ENCODE results near the gene CUL7.

DNA sequence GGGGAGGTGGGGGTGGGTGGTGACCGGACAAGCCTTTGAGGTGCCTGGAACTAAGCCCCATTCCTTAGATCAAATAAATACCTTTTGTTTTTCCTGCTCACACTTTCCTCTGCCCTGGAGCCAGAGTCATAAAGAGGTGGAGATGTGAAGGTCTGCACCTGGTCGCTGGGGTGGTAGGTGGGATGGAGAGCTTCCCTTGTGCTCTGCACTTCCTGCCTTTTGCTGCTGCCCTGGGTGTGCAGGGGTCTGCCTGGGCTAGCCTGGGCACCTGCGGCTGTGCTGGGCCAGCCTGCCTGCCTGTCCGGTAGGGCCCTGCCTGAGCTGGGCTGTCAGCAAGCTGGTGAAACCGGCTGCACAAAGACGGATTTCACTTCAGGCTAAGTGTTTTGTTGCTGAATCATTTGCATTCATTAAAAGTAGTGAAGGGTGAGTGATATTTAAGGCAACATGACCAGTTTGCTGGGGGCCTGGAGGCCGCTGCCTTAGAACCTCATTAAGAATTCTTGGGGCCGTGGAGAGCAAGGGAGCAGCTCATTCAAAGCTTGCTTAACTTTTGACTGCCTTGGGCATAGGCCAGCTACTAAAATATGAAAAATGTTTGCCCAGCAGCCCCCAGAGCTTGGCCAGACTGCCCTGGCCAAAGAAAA is 42.9 kb upstream of the CUL7 start:
- TF ChIP-seq, protein P1, sequence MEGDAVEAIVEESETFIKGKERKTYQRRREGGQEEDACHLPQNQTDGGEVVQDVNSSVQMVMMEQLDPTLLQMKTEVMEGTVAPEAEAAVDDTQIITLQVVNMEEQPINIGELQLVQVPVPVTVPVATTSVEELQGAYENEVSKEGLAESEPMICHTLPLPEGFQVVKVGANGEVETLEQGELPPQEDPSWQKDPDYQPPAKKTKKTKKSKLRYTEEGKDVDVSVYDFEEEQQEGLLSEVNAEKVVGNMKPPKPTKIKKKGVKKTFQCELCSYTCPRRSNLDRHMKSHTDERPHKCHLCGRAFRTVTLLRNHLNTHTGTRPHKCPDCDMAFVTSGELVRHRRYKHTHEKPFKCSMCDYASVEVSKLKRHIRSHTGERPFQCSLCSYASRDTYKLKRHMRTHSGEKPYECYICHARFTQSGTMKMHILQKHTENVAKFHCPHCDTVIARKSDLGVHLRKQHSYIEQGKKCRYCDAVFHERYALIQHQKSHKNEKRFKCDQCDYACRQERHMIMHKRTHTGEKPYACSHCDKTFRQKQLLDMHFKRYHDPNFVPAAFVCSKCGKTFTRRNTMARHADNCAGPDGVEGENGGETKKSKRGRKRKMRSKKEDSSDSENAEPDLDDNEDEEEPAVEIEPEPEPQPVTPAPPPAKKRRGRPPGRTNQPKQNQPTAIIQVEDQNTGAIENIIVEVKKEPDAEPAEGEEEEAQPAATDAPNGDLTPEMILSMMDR (IDR thresholded peaks at IDR 0.05) = no peak
- no peak for TF ChIP-seq EZH2 (IDR thresholded peaks at IDR 0.05; ENCODE audit: borderline replicate concordance, insufficient read depth, low read depth, low read length, poor library complexity, severe bottlenecking)

Data from B cell (primary cell).